ENCODE results near the gene DBX1. TPM values are rescaled to one million over a fixed set of nuclear protein-coding genes. Genes with fewer than 3 reads are reported as not detected.

The DBX1 gene
- total and polyA plus RNA-seq, 10 of the 15 experiments (the other 5 are each of a cell fraction or from before 2014, with no cell fraction given): not detected

DNA sequence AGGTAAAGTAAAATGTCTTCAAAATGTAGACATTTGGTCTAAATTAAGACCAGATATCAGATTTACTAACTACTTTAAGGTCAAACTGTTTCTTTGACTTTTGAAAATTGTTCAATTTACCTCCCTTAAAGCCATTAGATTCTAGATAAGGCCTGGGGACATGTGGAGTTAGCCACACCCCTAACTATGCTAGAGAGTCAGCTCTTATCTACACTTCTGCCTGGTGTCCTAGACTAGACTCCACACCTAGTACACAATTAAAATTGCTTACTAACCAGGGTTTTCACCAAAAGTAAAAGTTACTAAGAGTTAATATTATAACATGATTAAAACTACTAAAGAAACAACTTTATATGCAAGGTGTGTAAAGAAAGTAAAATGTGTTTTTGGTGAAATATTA is 43.6 kb upstream of the DBX1 start:
- FAIRE-seq (no peak), ATAC-seq (no peak), DNase-seq (ENCODE audit: low read depth, low spot score) (no peak)
- H3K9me3 ChIP-seq (replicated peaks; ENCODE audit: control insufficient read depth, insufficient read depth, low read length): no peaks in the 10 kb centered on the region
- no peak overlapping the region for H3K4me2 ChIP-seq (ENCODE audit: control insufficient read depth, insufficient read depth)
- CTCF ChIA-PET: no interaction called here
- peaks cover 6 to 13% of the 10 kb centered on the region in 2 experiments; a peak in 3 of 4 replicates for H3K27me3 ChIP-seq (replicated peaks in 1 of 2; ENCODE audit: control insufficient read depth in 2 of 2, insufficient read depth in 2 of 2, low read length in 1 of 2)
- no peak overlapping the region for H2AFZ ChIP-seq (ENCODE audit: control insufficient read depth, low read depth, low read length)
- H3K9ac ChIP-seq (ENCODE audit: control insufficient read depth, insufficient read depth, low read length): no peak overlapping the region
- H3K4me3 ChIP-seq: no peak overlapping the region
- no peaks in the 10 kb centered on the region for H3K4me1 ChIP-seq (ENCODE audit: control insufficient read depth, insufficient read depth, low read length)
- TF ChIP-seq, protein P1, sequence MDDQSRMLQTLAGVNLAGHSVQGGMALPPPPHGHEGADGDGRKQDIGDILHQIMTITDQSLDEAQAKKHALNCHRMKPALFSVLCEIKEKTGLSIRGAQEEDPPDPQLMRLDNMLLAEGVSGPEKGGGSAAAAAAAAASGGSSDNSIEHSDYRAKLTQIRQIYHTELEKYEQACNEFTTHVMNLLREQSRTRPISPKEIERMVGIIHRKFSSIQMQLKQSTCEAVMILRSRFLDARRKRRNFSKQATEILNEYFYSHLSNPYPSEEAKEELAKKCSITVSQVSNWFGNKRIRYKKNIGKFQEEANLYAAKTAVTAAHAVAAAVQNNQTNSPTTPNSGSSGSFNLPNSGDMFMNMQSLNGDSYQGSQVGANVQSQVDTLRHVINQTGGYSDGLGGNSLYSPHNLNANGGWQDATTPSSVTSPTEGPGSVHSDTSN (IDR thresholded peaks at IDR 0.05; ENCODE audit: insufficient replicate concordance, low read depth, low read length): no peak
- TF ChIP-seq BRCA1 (IDR thresholded peaks at IDR 0.05; ENCODE audit: low read depth, low read length) (no peak), NBN (IDR thresholded peaks at IDR 0.05) (no peak), RFX5 (IDR thresholded peaks at IDR 0.05; ENCODE audit: low read depth, low read length) (no peak), MXI1 (IDR thresholded peaks at IDR 0.05; ENCODE audit: low read depth, low read length) (no peak), NFYB (IDR thresholded peaks at IDR 0.05; ENCODE audit: insufficient read depth, low read depth, low read length) (no peak), RB1 (IDR thresholded peaks at IDR 0.05; ENCODE audit: borderline replicate concordance) (no peak), IKZF1 (conservative IDR thresholded peaks at IDR 0.05) (no peak), NRF1 (conservative IDR thresholded peaks at IDR 0.05; ENCODE audit: low read depth, low read length) (no peak), SMARCA5 (IDR thresholded peaks at IDR 0.05) (no peak), MYC (IDR thresholded peaks at IDR 0.05; ENCODE audit: insufficient read depth, insufficient read length, insufficient replicate concordance, low read length, severe bottlenecking) (no peak), CREB1 (IDR thresholded peaks at IDR 0.05; ENCODE audit: low read depth) (no peak)
- TF ChIP-seq, protein P2, sequence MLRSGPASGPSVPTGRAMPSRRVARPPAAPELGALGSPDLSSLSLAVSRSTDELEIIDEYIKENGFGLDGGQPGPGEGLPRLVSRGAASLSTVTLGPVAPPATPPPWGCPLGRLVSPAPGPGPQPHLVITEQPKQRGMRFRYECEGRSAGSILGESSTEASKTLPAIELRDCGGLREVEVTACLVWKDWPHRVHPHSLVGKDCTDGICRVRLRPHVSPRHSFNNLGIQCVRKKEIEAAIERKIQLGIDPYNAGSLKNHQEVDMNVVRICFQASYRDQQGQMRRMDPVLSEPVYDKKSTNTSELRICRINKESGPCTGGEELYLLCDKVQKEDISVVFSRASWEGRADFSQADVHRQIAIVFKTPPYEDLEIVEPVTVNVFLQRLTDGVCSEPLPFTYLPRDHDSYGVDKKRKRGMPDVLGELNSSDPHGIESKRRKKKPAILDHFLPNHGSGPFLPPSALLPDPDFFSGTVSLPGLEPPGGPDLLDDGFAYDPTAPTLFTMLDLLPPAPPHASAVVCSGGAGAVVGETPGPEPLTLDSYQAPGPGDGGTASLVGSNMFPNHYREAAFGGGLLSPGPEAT (IDR thresholded peaks at IDR 0.05; ENCODE audit: low read depth): no peak
- TF ChIP-seq, protein P3, sequence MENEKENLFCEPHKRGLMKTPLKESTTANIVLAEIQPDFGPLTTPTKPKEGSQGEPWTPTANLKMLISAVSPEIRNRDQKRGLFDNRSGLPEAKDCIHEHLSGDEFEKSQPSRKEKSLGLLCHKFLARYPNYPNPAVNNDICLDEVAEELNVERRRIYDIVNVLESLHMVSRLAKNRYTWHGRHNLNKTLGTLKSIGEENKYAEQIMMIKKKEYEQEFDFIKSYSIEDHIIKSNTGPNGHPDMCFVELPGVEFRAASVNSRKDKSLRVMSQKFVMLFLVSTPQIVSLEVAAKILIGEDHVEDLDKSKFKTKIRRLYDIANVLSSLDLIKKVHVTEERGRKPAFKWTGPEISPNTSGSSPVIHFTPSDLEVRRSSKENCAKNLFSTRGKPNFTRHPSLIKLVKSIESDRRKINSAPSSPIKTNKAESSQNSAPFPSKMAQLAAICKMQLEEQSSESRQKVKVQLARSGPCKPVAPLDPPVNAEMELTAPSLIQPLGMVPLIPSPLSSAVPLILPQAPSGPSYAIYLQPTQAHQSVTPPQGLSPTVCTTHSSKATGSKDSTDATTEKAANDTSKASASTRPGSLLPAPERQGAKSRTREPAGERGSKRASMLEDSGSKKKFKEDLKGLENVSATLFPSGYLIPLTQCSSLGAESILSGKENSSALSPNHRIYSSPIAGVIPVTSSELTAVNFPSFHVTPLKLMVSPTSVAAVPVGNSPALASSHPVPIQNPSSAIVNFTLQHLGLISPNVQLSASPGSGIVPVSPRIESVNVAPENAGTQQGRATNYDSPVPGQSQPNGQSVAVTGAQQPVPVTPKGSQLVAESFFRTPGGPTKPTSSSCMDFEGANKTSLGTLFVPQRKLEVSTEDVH (IDR thresholded peaks at IDR 0.05; ENCODE audit: low read depth, partially characterized antibody): no peak
- TF ChIP-seq, protein P4, sequence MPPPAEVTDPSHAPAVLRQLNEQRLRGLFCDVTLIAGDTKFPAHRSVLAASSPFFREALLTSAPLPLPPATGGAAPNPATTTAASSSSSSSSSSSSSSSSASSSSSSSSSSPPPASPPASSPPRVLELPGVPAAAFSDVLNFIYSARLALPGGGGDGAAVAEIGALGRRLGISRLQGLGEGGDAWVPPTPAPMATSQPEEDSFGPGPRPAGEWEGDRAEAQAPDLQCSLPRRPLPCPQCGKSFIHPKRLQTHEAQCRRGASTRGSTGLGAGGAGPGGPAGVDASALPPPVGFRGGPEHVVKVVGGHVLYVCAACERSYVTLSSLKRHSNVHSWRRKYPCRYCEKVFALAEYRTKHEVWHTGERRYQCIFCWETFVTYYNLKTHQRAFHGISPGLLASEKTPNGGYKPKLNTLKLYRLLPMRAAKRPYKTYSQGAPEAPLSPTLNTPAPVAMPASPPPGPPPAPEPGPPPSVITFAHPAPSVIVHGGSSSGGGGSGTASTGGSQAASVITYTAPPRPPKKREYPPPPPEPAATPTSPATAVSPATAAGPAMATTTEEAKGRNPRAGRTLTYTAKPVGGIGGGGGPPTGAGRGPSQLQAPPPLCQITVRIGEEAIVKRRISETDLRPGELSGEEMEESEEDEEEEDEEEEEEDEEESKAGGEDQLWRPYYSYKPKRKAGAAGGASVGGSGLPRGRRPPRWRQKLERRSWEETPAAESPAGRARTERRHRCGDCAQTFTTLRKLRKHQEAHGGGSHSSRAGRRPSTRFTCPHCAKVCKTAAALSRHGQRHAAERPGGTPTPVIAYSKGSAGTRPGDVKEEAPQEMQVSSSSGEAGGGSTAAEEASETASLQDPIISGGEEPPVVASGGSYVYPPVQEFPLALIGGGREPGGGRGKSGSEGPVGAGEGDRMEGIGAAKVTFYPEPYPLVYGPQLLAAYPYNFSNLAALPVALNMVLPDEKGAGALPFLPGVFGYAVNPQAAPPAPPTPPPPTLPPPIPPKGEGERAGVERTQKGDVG (CRISPR knock-in tag; IDR thresholded peaks at IDR 0.05): no peak
- intact Hi-C loops (cut with micrococcal nuclease; ENCODE audit: unreplicated experiment) (no loop called here), in situ Hi-C loops (cut with MboI) (no loop called here)
- H3K27ac ChIP-seq (ENCODE audit: control insufficient read depth, insufficient read depth): no peak overlapping the region
- H3K79me2 ChIP-seq (ENCODE audit: control insufficient read depth, insufficient read depth, low read length): no peaks in the 10 kb centered on the region
- no peaks in the 10 kb centered on the region for H3K36me3 ChIP-seq (ENCODE audit: control insufficient read depth in 2 of 2, insufficient read depth in 2 of 2, low read length in 1 of 2)
- no TSS peak for BruUV-seq (replicated peaks)
- SMC1A ChIA-PET (ENCODE audit: uncharacterized antibody, unreplicated experiment): no interaction called here
- POLR2A ChIA-PET: no interaction called here
- RAD21 ChIA-PET (ENCODE audit: unreplicated experiment): no interaction called here
- no peaks in the 10 kb centered on the region for H4K20me1 ChIP-seq (ENCODE audit: control insufficient read depth, insufficient read depth)
